SK-N-SH (cell line): Measurements from ENCODE around the gene SLC37A1. TPM values are rescaled to one million over a fixed set of nuclear protein-coding genes. Genes with fewer than 3 reads are reported as not detected.

Experiments
- CTCF ChIA-PET: fragments of 300-600, 350-600 bp; formaldehyde crosslinking; extraction: SDS; loops from one replicate; lab custom pipeline; 2021; lab: Yijun Ruan, JAX
- POLR2A ChIA-PET: fragments of 350-600 bp; sonication (Branson Sonifier 250); formaldehyde crosslinking; extraction: SDS; loops from one replicate; lab custom pipeline; 2020; ENCODE audit warnings: antibody characterized with exemption, inconsistent platforms; lab: Yijun Ruan, JAX
- DNase-seq: peaks from one replicate; pipeline ENCODE4 v3.0.0; 2012
- H2AFZ ChIP-seq: fragments of 200-600 bp; sonication (generic); 2 replicates; pipeline ENCODE4 v1.8.1; 2016; ENCODE audit warnings: antibody characterized with exemption, mild to moderate bottlenecking, low read depth
- H3F3A ChIP-seq: fragments of 200-600 bp; sonication (generic); replicated peaks from 2 replicates; pipeline ENCODE3; 2016; ENCODE audit warnings: antibody characterized with exemption, mild to moderate bottlenecking; ENCODE audit not compliant: insufficient read depth
- H3K27ac ChIP-seq, 2 experiments: fragments of 200-500 bp in 1 of 2; fragments of 200-600 bp in 1 of 2; sonication (Bioruptor generic) in 1 of 2; sonication (generic), shearing (Covaris generic) in 1 of 2; 2 replicates each; pipeline versions ENCODE4 v1.5.1 to v1.6.1; 2014 to 2016; ENCODE audit warnings: low read depth in 2 of 2, inconsistent platforms in 1 of 2, low read length in 1 of 2, mild to moderate bottlenecking in 1 of 2, mixed read lengths in 1 of 2
- H3K27me3 ChIP-seq: fragments of 200-600 bp; sonication (generic), shearing (Covaris generic); 2 replicates; pipeline ENCODE4 v1.6.1; 2016; ENCODE audit warnings: mixed run types; ENCODE audit not compliant: insufficient read depth
- H3K36me3 ChIP-seq, 2 experiments: fragments of 200-500 bp in 1 of 2; fragments of 200-600 bp in 1 of 2; sonication (Bioruptor generic) in 1 of 2; sonication (generic) in 1 of 2; replicated peaks in 1 of 2; 2 replicates each; pipeline versions ENCODE3 to v1.5.1; 2014 to 2016; ENCODE audit warnings: low read length in 1 of 2, mild to moderate bottlenecking in 1 of 2; ENCODE audit not compliant: insufficient read depth in 2 of 2, control insufficient read depth in 1 of 2
- H3K4me1 ChIP-seq, 2 experiments: fragments of 200-500 bp in 1 of 2; fragments of 200-600 bp in 1 of 2; sonication (Bioruptor generic) in 1 of 2; sonication (generic), shearing (Covaris generic) in 1 of 2; 2 replicates each; pipeline versions ENCODE4 v1.5.1 to v1.6.1; 2014 to 2016; ENCODE audit warnings: low read depth in 1 of 2, low read length in 1 of 2, mixed run types in 1 of 2; ENCODE audit not compliant: insufficient read depth in 2 of 2, control insufficient read depth in 1 of 2
- H3K4me2 ChIP-seq: fragments of 200-600 bp; sonication (generic), shearing (Covaris generic); 2 replicates; pipeline ENCODE4 v1.6.1; 2017; ENCODE audit warnings: mixed run types
- H3K4me3 ChIP-seq, 2 experiments: fragments of 200-500 bp in 1 of 2; fragments of 200-600 bp in 1 of 2; sonication (Bioruptor generic) in 1 of 2; sonication (generic), shearing (Covaris generic) in 1 of 2; 2 replicates each; pipeline versions ENCODE4 v1.5.1 to v1.8.1; 2014 to 2016; ENCODE audit warnings: low read depth in 2 of 2, inconsistent platforms in 1 of 2, low read length in 1 of 2, mild to moderate bottlenecking in 1 of 2, mixed read lengths in 1 of 2, moderate library complexity in 1 of 2
- H3K79me2 ChIP-seq: fragments of 200-600 bp; sonication (generic); 2 replicates; pipeline ENCODE4 v1.8.1; 2017; ENCODE audit warnings: mild to moderate bottlenecking; ENCODE audit not compliant: insufficient read depth
- H3K9ac ChIP-seq: fragments of 200-600 bp; sonication (generic); 2 replicates; pipeline ENCODE4 v1.6.1; 2017; ENCODE audit warnings: mixed run types
- H3K9me2 ChIP-seq: fragments of 200-600 bp; sonication (generic); 2 replicates; pipeline ENCODE4 v1.6.1; 2017; ENCODE audit warnings: mixed run types
- H3K9me3 ChIP-seq: fragments of 200-600 bp; sonication (generic); 2 replicates; pipeline ENCODE4 v1.6.1; 2017; ENCODE audit warnings: mixed run types, mild to moderate bottlenecking, moderate library complexity
- H4K20me1 ChIP-seq: fragments of 200-600 bp; sonication (generic); 2 replicates; pipeline ENCODE4 v1.6.1; 2017; ENCODE audit warnings: mild to moderate bottlenecking, mixed run types; ENCODE audit not compliant: insufficient read depth
- EZH2phosphoT487 ChIP-seq: fragments of 200-600 bp; sonication (generic); IDR thresholded peaks from 2 replicates; pipeline ENCODE4 v1.6.1; 2017; ENCODE audit warnings: low read depth, mixed run types, mild to moderate bottlenecking, antibody characterized with exemption, moderate library complexity, borderline replicate concordance
- FOXJ3 ChIP-seq: sonication (generic); formaldehyde crosslinking; IDR thresholded peaks from 2 replicates; pipeline ENCODE4 v1.5.1; 2020; ENCODE audit warnings: mild to moderate bottlenecking, missing genetic modification reagents
- FOXM1 ChIP-seq: IDR thresholded peaks from 2 replicates; pipeline ENCODE4 v1.4.0; 2012; ENCODE audit warnings: low read depth, mild to moderate bottlenecking
- GABPA ChIP-seq: IDR thresholded peaks from 2 replicates; pipeline ENCODE4 v1.4.0; 2012; ENCODE audit warnings: low read depth, mild to moderate bottlenecking
- GATA2 ChIP-seq: sonication (generic); formaldehyde crosslinking; IDR thresholded peaks from 2 replicates; pipeline ENCODE4 v1.5.0; 2020; ENCODE audit warnings: mild to moderate bottlenecking, missing genetic modification reagents
- JUND ChIP-seq: IDR thresholded peaks from 2 replicates; pipeline ENCODE4 v1.4.0; 2012
- MEF2A ChIP-seq: IDR thresholded peaks from 2 replicates; pipeline ENCODE4 v1.4.0; 2012; ENCODE audit warnings: low read depth, borderline replicate concordance
- MXI1 ChIP-seq: IDR thresholded peaks from 2 replicates; pipeline ENCODE4 v1.6.1; 2012; ENCODE audit warnings: mild to moderate bottlenecking, low read depth, low read length, improper control_type of control experiment
- NRF1 ChIP-seq: IDR thresholded peaks from 2 replicates; pipeline ENCODE4 v1.6.1; 2012; ENCODE audit warnings: low read depth, mild to moderate bottlenecking, low read length
- POLR2AphosphoS5 ChIP-seq: IDR thresholded peaks from 2 replicates; pipeline ENCODE4 v1.6.1; 2012; ENCODE audit warnings: low read depth, low read length
- RAD21 ChIP-seq: IDR thresholded peaks from 2 replicates; pipeline ENCODE4 v1.6.1; 2012; ENCODE audit warnings: mild to moderate bottlenecking, low read length
- SIN3A ChIP-seq: IDR thresholded peaks from 2 replicates; pipeline ENCODE4 v1.6.1; 2012; ENCODE audit warnings: low read depth, mild to moderate bottlenecking, low read length, moderate library complexity, borderline replicate concordance
- SMC3 ChIP-seq: IDR thresholded peaks from 2 replicates; pipeline ENCODE4 v1.6.1; 2012; ENCODE audit warnings: low read depth, low read length, improper control_type of control experiment
- TCF12 ChIP-seq: IDR thresholded peaks from 2 replicates; pipeline ENCODE4 v1.4.0; 2012
- YY1 ChIP-seq: IDR thresholded peaks from 2 replicates; pipeline ENCODE4 v1.4.0; 2012; ENCODE audit warnings: low read depth, mild to moderate bottlenecking
- WGBS: methylation state at CpG from one replicate; pipeline ENCODE4 v1.1.6; 2017; ENCODE audit warnings: low lambda C conversion rate; 5-methylcytosine and 5-hydroxymethylcytosine counted together
- polyA plus RNA-seq, 3 experiments: library from polyadenylated mRNA; depleted of rRNA; stranded (reverse); fragments of >200 nt; gene quantifications; 2 replicates each; pipeline ENCODE4 v1.2.3, GENCODE V29; 2012
- TF ChIP-seq, protein P1 (sequence below): IDR thresholded peaks from 2 replicates; pipeline ENCODE4 v1.6.1; 2012; ENCODE audit warnings: mild to moderate bottlenecking, low read depth, low read length, moderate library complexity
- TF ChIP-seq, protein P2 (sequence below): fragments of 150-350 bp; IDR thresholded peaks from 2 replicates; pipeline ENCODE4 v1.6.1; 2017; ENCODE audit warnings: antibody characterized with exemption, low read length, low read depth, borderline replicate concordance
- TF ChIP-seq, protein P3 (sequence below): fragments of 150-350 bp; IDR thresholded peaks from 2 replicates; pipeline ENCODE4 v1.6.1; 2016; ENCODE audit warnings: mild to moderate bottlenecking, low read depth, low read length
- TF ChIP-seq, protein P4 (sequence below): IDR thresholded peaks from 2 replicates; pipeline ENCODE4 v1.4.0; 2012; ENCODE audit warnings: low read depth
- TF ChIP-seq, protein P5 (sequence below): IDR thresholded peaks from 2 replicates; pipeline ENCODE4 v1.4.0; 2012; ENCODE audit warnings: low read depth, borderline replicate concordance

The SLC37A1 gene
- polyA plus RNA-seq, 1 of the 3 experiments (the other 2 are of a cell fraction), result 2.8 TPM

DNA sequence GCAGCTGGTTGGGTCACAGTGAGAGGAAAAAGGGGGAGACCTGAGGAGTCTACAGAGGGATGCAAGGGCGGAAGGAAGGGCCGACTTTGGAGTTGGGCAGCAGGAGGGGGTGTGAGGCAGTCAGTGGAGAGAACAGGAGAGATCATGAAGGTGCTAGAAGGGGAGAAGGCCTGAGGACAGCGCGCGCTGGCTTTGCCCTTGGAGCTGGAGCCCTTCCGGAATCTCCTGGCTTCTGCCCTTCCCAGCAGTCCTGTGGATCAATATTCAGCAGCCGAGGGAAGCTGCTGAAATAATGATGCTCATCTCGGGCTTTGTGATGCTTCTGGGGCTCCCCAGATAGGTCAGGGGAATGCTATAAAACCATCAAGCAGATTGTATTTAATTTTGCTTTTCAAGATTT, 26.7 kb downstream of the SLC37A1 start:
- H3K4me3 ChIP-seq, result no peak overlapping the region
- TF ChIP-seq FOXM1 (no peak), MEF2A (no peak), YY1 (no peak), FOXJ3 (CRISPR knock-in tag) (no peak), NRF1 (no peak), TCF12 (no peak), JUND (no peak), RAD21 (no peak), MXI1 (no peak), SMC3 (no peak), GATA2 (CRISPR knock-in tag) (no peak), GABPA (no peak), EZH2phosphoT487 (no peak), SIN3A (no peak), POLR2AphosphoS5 (no peak)
- TF ChIP-seq, protein P1, sequence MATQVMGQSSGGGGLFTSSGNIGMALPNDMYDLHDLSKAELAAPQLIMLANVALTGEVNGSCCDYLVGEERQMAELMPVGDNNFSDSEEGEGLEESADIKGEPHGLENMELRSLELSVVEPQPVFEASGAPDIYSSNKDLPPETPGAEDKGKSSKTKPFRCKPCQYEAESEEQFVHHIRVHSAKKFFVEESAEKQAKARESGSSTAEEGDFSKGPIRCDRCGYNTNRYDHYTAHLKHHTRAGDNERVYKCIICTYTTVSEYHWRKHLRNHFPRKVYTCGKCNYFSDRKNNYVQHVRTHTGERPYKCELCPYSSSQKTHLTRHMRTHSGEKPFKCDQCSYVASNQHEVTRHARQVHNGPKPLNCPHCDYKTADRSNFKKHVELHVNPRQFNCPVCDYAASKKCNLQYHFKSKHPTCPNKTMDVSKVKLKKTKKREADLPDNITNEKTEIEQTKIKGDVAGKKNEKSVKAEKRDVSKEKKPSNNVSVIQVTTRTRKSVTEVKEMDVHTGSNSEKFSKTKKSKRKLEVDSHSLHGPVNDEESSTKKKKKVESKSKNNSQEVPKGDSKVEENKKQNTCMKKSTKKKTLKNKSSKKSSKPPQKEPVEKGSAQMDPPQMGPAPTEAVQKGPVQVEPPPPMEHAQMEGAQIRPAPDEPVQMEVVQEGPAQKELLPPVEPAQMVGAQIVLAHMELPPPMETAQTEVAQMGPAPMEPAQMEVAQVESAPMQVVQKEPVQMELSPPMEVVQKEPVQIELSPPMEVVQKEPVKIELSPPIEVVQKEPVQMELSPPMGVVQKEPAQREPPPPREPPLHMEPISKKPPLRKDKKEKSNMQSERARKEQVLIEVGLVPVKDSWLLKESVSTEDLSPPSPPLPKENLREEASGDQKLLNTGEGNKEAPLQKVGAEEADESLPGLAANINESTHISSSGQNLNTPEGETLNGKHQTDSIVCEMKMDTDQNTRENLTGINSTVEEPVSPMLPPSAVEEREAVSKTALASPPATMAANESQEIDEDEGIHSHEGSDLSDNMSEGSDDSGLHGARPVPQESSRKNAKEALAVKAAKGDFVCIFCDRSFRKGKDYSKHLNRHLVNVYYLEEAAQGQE, result no peak
- TF ChIP-seq, protein P2, sequence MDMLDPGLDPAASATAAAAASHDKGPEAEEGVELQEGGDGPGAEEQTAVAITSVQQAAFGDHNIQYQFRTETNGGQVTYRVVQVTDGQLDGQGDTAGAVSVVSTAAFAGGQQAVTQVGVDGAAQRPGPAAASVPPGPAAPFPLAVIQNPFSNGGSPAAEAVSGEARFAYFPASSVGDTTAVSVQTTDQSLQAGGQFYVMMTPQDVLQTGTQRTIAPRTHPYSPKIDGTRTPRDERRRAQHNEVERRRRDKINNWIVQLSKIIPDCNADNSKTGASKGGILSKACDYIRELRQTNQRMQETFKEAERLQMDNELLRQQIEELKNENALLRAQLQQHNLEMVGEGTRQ, result no peak
- TF ChIP-seq, protein P3, sequence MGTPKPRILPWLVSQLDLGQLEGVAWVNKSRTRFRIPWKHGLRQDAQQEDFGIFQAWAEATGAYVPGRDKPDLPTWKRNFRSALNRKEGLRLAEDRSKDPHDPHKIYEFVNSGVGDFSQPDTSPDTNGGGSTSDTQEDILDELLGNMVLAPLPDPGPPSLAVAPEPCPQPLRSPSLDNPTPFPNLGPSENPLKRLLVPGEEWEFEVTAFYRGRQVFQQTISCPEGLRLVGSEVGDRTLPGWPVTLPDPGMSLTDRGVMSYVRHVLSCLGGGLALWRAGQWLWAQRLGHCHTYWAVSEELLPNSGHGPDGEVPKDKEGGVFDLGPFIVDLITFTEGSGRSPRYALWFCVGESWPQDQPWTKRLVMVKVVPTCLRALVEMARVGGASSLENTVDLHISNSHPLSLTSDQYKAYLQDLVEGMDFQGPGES, result no peak
- TF ChIP-seq, protein P4, sequence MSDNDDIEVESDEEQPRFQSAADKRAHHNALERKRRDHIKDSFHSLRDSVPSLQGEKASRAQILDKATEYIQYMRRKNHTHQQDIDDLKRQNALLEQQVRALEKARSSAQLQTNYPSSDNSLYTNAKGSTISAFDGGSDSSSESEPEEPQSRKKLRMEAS, result no peak
- TF ChIP-seq, protein P5, sequence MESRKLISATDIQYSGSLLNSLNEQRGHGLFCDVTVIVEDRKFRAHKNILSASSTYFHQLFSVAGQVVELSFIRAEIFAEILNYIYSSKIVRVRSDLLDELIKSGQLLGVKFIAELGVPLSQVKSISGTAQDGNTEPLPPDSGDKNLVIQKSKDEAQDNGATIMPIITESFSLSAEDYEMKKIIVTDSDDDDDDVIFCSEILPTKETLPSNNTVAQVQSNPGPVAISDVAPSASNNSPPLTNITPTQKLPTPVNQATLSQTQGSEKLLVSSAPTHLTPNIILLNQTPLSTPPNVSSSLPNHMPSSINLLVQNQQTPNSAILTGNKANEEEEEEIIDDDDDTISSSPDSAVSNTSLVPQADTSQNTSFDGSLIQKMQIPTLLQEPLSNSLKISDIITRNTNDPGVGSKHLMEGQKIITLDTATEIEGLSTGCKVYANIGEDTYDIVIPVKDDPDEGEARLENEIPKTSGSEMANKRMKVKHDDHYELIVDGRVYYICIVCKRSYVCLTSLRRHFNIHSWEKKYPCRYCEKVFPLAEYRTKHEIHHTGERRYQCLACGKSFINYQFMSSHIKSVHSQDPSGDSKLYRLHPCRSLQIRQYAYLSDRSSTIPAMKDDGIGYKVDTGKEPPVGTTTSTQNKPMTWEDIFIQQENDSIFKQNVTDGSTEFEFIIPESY, result no peak
- CTCF ChIA-PET, result interaction anchor here (1.2 kb wide), 1 partner anchor 293 kb away, joined by 3 read pairs; no protein-coding TSS in a partner anchor
- no peaks in the 10 kb centered on the region for H3F3A ChIP-seq
- no peaks in the 10 kb centered on the region for H3K9me3 ChIP-seq
- H3K36me3 ChIP-seq, result no peaks in the 10 kb centered on the region
- DNase-seq, result no peak
- POLR2A ChIA-PET, result no interaction called here
- no peak overlapping the region for H3K9ac ChIP-seq
- no peak overlapping the region for H2AFZ ChIP-seq
- H3K4me2 ChIP-seq, result no peak overlapping the region
- 84% methylated on average over 8 of the region's 8 CpGs for WGBS
- no peaks in the 10 kb centered on the region for H4K20me1 ChIP-seq
- no peaks in the 10 kb centered on the region for H3K79me2 ChIP-seq
- H3K27me3 ChIP-seq, result no peaks in the 10 kb centered on the region
- no peaks in the 10 kb centered on the region for H3K9me2 ChIP-seq
- H3K27ac ChIP-seq, result no peak overlapping the region
- peaks cover 0 to 26% of the 10 kb centered on the region in 2 experiments; a peak in 1 of 4 replicates for H3K4me1 ChIP-seq
